HUDEP-2 (cell line): ENCODE measurements around the gene ARGFX.
"Not testable (repeated sequence)": the region's sequence is repeated elsewhere in the genome, so short reads cannot be mapped to it uniquely, and the experiment has no call there.

Source experiments
- DNase-seq, 76 experiments: peaks; one replicate each; lab custom pipeline; 2025; ENCODE audit not compliant: unreplicated experiment in 76 of 76; lab: John Stamatoyannopoulos, UW

Gene ARGFX

GRCh38 chr3:121598564-121598963, 30.8 kb downstream of the ARGFX start:
- no peak for DNase-seq

GRCh38 chr3:121599900-121600299, 32.2 kb downstream of the ARGFX start:
- DNase-seq = not testable (repeated sequence)

- no peak for DNase-seq
Measured at GRCh38 chr3:121601212-121601812, 33.6 kb downstream of the ARGFX start.

GRCh38 chr3:121604759-121605158, 37.0 kb downstream of the ARGFX start:
- DNase-seq = no peak

GRCh38 chr3:121606106-121606505, 38.4 kb downstream of the ARGFX start:
- no peak for DNase-seq
